ENCODE data around the gene TNFRSF6B.
"Not testable (repeated sequence)": the region's sequence is repeated elsewhere in the genome, so short reads cannot be mapped to it uniquely, and the experiment has no call there.

TNFRSF6B gene, protein sequence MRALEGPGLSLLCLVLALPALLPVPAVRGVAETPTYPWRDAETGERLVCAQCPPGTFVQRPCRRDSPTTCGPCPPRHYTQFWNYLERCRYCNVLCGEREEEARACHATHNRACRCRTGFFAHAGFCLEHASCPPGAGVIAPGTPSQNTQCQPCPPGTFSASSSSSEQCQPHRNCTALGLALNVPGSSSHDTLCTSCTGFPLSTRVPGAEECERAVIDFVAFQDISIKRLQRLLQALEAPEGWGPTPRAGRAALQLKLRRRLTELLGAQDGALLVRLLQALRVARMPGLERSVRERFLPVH

GRCh38 chr20:63696628-63697356 is at the start of gene TNFRSF6B:
TNFRSF6B (plus strand) TSS chr20:63696652; CDS start chr20:63696768, 116 bp downstream.
- DNase-seq (ENCODE audit: low spot score) = no peak

- no peak for DNase-seq (ENCODE audit: low spot score)
These were observed 48.3 kb upstream of the TNFRSF6B start for GRCh38 chr20:63648190-63648589.

DNA sequence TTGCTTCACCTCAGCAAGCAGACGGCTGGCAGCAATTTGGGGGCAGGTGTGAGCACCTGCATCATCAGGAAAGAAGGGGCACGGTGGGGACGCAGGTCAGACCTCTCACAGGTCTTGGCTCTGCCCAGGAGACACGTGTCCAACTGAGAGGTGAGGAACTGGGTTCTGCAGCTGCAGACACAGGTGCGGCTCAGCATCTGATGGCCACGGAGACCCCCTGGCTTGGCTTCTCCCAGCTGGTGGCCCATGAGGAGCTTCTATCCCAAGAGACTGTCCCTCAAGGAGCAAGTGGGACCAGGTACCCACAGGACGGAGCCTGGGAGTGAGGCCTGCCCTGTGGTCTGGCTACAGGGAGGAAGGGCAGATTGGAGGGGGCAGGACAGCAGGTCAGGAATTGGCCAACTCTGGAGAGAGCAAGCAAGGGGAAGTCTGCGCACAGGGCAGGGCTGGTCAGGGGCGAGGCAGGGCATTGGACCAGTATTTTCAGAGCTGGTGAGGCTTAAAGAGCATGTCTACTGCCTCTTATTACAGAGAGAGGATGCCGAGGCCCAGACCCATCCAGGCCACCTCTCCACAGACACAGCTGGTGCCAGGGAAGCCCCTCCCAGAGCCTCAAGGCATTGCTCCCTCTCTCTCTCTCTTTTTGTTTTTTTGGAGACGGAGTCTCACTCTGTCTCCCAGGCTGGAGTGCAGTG is 47.4 kb upstream of the TNFRSF6B start:
- no peak for DNase-seq (ENCODE audit: low spot score)

DNA sequence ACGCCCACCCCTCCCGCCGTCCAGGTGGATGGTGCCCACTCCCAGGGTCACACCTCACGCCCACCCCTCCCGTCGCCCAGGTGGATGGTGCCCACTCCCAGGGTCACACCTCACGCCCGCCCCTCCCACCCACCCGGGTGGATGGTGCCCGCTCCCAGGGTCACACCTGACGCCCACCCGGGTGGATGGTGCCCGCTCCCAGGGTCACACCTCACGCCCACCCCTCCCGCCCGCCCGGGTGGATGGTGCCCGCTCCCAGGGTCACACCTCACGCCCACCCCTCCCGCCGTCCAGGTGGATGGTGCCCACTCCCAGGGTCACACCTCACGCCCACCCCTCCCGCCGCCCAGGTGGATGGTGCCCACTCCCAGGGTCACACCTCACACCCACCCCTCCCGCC is 46.0 kb upstream of the TNFRSF6B start:
- not testable (repeated sequence) for DNase-seq (ENCODE audit: low spot score)

DNA sequence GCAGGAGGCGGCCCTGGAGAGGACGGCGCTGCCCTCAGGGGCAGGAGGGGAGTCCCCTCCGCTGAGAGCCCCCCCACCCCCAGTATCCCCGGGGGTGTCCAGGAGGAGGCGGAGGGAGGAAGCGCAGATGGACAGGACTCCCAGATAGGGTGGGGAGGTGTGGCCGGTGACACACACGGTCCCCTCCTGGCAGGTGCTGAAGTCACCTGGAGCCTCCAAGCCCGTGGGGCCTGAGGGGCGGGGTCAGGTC is 44.6 kb upstream of the TNFRSF6B start:
- DNase-seq (ENCODE audit: low spot score) = no peak

DNA sequence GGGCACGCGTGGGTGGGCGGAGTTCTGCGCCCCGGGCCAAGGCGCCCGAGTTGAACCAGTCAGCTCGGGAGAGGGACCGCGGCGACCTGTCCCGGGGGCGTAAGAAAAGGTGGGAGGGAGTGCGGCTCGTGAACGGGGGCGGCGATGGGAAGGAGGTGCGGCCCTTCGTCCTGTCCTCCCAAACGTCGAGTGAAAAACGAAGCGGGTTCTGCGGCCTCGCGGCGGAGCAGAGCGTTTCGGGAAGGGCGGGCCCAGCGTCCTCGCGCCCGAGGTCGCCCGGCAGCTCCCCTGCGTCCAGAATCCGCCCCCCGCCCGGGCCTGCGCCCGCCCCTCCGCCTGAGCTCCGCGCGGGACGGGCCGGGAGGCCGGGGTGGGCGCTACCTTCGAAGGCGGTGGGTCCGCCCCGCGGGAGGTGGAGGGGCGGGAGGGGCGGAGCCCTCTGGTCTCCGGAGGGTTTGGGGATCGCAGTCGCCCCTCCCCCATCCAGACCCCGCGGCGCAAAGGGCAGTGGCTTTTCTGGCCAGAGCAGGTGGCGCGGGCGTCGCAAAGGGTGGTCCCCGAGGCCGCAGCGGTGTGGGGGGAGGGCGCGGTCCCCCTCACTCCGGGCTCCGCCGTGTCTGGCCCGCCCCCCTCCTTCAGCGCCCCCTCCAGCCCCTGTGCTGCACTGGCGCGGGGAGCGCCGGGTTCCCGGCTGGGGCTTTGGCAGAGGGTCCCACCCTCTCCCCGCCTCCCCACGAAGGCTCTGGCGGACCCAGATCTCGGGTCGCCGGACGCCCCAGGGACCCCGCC is 44.1 kb upstream of the TNFRSF6B start:
- DNase-seq (ENCODE audit: low spot score) = no peak

- DNase-seq (ENCODE audit: low spot score) = no peak
These were observed 43.1 kb upstream of the TNFRSF6B start, which contains the start of gene STMN3 for GRCh38 chr20:63653041-63653973. STMN3 (minus strand) TSS chr20:63653424; CDS start chr20:63653345, 79 bp downstream.

GRCh38 chr20:63653974-63654668 is 42.3 kb upstream of the TNFRSF6B start:
- no peak for DNase-seq (ENCODE audit: low spot score)

GRCh38 chr20:63655249-63655648 is 41.2 kb upstream of the TNFRSF6B start:
- DNase-seq (ENCODE audit: low spot score) = no peak

GRCh38 chr20:63656451-63656850 is 40.0 kb upstream of the TNFRSF6B start:
- DNase-seq (ENCODE audit: low spot score) = no peak

DNA sequence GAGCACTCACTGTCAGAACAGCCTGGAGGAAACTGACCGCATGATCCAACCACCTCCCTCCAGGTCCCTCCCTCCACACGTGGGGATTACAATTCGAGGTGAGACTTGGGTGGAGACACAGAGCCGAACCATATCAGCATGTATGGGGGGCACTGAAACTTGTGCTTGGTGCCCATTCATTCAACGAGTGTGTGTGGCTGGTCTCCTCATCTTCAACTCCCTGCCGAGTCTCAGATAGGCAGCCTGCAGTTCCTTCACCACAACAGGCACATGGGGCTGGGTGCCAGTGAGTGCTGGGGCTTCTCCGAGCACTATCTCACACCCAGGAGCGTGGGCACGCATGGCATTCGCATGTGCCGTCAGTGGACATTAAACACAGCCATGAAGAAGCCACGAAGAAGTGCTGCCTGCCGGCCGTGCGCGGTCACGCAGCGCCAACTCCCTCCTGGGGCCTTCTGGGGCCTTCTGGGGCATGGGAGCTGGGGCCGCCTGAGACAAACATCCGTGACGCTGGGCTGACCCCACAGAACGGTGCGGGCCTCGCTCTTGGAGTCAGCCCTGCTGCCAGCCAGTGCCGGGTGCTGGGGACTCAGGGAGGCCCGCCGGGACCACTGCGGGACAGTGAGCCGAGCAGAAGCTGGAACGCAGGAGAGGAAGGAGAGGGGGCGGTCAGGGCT is 39.1 kb upstream of the TNFRSF6B start:
- no peak for DNase-seq (ENCODE audit: low spot score)

GRCh38 chr20:63657937-63658748 is 38.3 kb upstream of the TNFRSF6B start, which contains the start of gene RTEL1:
RTEL1 (plus strand) TSS chr20:63658312; CDS start chr20:63659403, 1,091 bp downstream.
- peak; percentile 89 for DNase-seq (ENCODE audit: low spot score)

DNA sequence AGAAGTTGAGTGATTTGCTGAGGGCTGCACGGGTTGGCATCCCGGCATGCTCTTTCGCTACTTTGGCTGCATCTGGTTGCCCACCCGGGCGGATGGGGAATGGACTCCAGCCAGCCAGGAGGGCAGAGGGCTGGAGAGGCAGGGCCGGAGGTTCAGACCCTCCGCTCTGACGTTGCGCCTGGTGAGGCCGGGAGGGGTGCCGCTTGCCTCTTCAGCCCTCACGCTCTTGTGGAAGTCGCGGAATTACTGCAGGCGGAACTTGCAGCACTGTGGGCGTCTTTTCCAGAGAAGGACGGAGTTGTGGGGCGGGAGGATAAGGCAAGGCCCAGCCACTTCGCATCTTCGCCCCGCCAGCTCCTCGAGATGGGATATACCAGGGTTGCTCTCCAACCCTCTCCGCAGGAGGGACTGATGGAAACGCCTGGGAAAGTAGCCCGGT is 37.7 kb upstream of the TNFRSF6B start:
- no peak for DNase-seq (ENCODE audit: low spot score)

DNA sequence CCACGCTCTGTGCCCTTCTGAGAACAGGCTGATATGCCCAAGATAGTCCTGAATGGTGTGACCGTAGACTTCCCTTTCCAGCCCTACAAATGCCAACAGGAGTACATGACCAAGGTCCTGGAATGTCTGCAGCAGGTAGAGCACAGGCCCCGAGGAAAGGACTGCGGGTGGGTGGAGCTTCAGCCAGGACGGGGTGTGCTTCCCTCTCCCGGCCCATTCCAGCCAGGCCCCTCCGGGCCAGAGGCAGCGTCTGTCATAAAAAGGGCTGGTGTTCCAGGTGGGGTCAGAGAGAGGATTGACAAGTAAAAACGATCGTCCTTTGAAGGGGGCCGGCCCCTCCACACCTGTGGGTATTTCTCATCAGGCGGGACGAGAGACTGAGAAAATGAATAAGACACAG is 37.1 kb upstream of the TNFRSF6B start:
- DNase-seq (ENCODE audit: low spot score) = no peak

- not testable (repeated sequence) for DNase-seq (ENCODE audit: low spot score)
These were observed 36.3 kb upstream of the TNFRSF6B start for GRCh38 chr20:63660174-63660573.

- DNase-seq (ENCODE audit: low spot score) = no peak
These were observed 35.8 kb upstream of the TNFRSF6B start for GRCh38 chr20:63660622-63661021.

DNA sequence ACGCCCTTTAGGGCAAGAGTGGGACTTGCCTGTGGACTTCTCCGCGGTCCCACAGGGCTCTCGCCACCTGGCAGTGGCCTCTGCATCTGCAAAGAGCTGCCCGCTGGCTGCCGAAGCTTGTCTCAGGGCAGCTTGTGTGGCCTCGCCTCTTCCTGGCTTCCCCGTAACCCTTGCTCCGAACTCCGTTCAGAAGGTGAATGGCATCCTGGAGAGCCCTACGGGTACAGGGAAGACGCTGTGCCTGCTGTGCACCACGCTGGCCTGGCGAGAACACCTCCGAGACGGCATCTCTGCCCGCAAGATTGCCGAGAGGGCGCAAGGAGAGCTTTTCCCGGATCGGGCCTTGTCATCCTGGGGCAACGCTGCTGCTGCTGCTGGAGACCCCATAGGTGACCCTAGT is 35.3 kb upstream of the TNFRSF6B start:
- DNase-seq (ENCODE audit: low spot score) = no peak

GRCh38 chr20:63661959-63662812 is 34.3 kb upstream of the TNFRSF6B start:
- DNase-seq (ENCODE audit: low spot score) = no peak

All from NAMALWA (cell line).